ENCODE data around the gene INTS15.

Gene INTS15

GRCh38 chr7:6642861-6643640, 53.2 kb downstream of the INTS15 start:
- DNase-seq (ENCODE audit: low read depth): no peak

DNA sequence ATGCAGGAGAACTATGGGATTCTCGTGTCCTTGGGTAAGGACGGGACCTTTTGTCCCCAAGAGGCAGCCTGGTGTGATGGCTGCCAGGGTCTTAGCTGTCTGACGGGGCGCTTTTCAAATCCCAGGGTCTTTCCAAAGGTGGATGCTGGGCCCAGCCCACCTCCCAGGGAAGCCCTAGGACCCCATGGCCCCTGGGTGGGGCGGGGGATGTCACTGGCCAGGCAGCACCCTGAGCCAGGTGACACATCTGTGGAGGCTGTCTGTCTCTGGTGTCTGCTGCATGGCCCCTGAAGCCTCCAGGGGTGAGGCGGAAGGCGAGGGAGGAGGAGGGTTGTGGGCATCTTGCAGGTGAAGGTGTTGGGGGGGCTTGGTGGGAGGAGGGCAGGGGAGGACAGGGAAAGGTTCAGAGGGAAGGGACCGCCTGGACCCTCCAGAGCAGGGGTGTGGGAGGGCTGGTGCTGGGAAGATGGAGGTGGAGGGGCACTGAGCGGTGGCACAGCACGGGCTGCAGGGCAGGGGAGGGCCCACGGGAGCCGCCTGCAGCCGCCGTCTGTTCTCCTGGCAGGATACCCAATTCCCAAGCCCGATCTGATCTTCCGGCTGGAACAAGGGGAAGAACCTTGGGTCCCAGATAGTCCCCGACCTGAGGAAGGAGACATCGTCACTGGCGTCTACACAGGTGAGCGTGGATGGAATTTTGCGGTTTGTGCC, 54.2 kb downstream of the INTS15 start:
- no peak for DNase-seq (ENCODE audit: low read depth)

GRCh38 chr7:6644728-6645127, 54.9 kb downstream of the INTS15 start:
- no peak for DNase-seq (ENCODE audit: low read depth)

DNA sequence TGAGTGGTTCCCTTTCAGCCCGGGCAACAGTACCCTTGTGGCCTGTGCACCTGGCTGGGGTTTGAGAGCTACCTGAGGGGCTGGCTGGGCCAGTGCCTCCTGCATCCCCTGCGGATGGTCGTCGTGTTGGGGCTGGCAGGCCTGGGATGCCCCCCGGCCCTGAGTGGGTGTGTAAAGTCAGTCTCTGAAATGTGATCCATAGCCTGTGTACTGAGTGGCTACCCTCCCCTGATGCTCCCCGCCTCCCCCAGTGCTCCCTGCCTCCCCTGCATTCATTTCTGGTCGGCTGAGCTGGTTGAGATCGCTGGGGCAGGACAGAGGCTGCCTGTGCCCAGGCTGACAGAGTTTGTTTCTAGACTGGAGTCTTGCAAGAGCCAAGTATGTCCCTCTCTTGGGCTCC, 56.6 kb downstream of the INTS15 start:
- no peak for DNase-seq (ENCODE audit: low read depth)

DNA sequence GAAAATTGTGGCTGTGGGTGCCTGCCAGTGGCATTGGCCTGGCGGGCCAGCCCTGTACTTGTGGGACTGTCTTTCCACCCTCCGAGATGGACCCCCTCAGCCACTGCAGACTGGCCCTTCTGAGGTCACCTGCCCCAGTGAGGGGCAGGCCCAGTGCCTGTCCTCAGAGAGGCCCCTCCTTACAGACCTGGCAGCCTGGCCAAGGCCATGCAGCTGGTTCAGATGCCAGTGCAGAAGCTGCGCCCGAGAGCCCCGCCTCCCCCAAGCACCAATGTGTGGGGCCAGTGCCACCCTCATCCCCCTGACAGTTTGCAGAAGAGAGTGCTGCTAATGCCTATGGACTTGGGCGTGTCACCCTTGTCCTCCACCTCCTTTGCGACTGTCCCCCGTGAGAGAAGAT, 57.3 kb downstream of the INTS15 start:
- DNase-seq (ENCODE audit: low read depth): no peak

DNA sequence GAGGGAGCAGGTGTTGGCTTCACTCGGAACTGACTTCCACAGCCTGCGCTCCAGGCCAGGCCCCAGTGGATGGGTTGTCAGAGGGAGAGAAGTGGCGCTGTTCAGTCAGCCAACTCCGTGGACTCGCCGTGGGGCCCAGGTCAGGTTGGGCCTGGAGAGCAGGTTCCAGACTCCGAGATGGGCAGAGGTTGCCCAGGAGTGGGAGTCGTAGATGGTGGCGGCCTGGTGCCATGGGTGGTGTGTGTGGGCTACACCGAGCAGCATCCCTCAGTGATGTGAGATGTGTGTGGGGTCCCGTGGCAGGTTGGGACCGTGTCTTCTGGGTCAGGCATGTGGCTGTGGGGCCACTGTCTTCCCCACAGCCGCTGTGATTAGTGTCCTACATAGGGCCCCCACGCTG, 57.7 kb downstream of the INTS15 start:
- DNase-seq (ENCODE audit: low read depth): no peak

DNA sequence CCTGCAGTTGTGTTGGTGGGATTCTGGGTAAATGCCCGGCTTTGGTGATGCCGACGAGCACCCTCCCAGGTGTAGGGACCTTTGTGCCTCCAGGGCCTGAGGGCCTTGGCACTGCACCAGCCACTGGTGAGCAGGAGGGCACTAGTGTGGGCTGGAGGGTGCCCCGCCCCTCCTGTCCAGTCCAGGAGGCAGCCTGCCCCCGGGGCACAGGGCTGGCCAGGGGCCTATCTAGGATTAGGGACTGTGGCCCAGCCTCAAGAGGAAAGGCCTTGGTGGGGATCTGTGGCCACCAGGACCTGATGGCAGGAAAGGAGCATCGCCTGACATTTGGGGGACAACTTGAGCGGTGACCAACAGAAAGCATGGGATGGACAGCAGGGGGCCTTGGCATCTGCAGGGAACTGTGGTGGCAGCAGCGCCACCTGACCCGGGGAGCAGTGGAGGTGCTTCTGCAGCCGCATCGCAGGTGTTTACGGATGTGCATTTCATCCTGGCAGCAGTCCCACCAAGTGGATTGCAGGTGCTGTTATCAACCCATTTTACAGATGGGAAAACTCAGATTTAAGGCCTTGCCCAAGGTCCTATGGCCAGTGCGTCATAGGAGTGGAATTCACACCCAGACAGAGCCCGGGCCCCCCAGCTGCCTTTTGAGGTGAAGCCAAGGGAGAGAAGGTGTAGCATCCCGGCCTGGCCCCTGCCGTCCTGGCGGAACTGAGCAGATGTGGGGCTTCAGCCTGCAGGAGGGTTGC, 58.4 kb downstream of the INTS15 start:
- no peak for DNase-seq (ENCODE audit: low read depth)

DNA sequence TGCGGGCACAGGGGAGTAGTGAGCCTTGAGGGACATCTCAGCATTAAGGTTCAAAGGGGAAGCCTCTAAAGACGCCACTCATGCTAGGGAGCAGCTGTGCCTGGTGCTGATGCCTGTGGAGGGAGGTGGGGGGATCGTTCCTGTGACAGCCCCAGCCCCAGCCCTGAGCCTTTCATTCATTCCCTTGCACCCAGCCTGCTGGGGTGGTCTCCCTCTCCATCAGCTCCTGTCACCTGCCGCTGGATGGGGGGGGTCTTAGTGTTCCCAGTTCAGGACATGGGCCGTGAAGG, 58.9 kb downstream of the INTS15 start:
- no peak for DNase-seq (ENCODE audit: low read depth)

DNA sequence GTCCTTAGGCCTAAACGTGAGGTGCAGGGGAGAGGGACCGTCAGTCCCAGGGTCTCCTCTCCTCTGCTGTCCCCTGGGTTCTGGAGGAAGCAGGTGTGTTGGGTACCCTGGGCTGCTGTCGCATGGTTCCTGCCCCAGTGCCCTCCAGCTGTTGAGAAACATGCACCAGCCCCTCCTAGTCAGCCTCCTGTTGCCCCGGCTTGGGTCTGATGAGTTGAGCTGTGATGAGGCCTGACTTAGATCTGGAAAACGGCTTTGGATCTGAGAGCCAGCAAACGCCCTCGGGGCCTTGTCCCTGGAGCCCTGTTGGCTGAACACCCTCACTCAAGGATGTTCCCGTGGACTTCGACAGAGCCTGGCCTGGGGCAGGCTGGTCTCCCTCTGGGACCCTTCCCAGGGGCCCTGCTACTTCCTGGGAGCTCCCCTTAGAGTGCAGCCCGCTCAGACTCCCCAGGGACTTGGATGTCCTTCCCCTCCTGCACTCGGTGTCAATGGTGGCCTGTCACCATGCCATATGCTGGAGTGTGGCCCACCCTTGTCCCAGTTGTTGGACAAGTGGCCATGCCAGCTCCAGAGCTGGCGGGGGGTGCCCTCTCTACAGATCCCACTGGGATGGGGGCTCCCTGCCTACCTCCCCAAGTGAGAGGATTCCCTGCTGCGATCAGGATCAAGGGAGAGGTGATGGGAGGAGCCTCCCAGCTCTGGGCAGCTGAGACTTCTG, 59.6 kb downstream of the INTS15 start:
- no peak for DNase-seq (ENCODE audit: low read depth)

DNA sequence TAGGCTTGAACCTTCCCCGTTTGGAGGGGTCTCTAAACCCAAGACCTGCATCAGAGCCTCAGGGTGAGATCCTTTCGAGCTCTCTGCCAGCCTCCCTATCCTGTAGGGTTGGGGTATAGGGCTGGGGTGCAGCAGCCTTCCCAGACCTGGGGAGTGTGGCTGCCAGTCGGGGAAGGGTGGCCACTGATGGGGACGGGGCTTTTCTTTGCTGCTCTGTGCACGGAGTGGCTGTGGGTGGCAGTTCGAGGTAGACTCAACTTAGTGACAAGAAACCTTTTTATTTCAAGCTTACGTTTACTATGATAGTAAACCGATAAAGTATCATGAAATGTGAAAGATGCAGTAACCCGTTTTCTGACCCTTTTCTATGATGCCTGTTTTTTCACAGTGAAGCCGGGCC, 60.3 kb downstream of the INTS15 start:
- no peak for DNase-seq (ENCODE audit: low read depth)

- DNase-seq (ENCODE audit: low read depth): no peak
These were observed 60.7 kb downstream of the INTS15 start for GRCh38 chr7:6650521-6651011.

DNA sequence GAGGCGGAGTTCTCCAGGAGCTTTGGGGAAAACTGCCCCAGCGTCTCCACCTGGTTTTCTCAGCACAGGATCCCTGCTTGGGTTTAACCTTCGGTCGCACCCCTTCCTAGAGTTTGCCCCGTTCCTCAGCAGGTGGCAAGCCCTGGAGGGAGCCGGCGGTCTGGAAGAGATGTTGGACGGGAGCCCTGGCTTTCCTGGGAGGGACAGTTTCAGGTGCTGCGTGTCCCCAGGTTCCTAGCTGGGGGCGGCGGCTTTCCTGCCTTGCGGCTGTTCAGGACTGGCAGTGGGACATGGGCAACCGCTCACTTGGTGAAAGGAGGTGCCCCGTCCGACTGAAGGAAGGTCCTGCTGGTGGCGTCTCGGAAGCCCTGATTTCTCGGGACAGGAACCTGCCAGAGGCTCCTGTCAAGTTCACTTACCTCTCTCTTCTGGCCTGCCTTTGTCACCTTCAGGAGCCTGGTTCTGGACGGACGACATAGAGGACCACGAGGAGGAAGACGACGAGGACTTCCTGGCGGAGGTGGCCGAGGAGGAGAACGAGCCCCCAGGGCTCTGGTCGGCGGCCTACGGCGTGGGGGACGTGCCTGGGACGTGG, 62.1 kb downstream of the INTS15 start:
- DNase-seq (ENCODE audit: low read depth): no peak

DNA sequence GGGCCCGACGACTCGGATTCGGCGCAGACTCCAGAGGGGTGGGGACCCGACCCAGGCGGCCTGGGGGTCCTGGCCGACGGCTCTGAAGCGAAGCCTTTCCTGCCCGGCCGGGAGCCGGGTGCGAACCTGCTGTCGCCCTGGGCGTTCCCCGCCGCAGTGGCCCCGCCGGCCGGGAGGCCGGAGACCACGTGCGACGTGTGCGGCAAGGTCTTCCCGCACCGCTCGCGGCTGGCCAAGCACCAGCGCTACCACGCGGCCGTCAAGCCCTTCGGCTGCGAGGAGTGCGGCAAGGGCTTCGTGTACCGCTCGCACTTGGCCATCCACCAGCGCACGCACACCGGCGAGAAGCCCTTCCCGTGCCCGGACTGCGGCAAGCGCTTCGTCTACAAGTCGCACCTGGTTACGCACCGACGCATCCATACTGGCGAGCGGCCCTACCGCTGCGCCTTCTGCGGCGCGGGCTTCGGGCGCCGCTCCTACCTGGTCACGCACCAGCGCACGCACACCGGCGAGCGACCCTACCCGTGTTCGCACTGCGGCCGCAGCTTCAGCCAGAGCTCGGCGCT, 62.7 kb downstream of the INTS15 start:
- no peak for DNase-seq (ENCODE audit: low read depth)

DNA sequence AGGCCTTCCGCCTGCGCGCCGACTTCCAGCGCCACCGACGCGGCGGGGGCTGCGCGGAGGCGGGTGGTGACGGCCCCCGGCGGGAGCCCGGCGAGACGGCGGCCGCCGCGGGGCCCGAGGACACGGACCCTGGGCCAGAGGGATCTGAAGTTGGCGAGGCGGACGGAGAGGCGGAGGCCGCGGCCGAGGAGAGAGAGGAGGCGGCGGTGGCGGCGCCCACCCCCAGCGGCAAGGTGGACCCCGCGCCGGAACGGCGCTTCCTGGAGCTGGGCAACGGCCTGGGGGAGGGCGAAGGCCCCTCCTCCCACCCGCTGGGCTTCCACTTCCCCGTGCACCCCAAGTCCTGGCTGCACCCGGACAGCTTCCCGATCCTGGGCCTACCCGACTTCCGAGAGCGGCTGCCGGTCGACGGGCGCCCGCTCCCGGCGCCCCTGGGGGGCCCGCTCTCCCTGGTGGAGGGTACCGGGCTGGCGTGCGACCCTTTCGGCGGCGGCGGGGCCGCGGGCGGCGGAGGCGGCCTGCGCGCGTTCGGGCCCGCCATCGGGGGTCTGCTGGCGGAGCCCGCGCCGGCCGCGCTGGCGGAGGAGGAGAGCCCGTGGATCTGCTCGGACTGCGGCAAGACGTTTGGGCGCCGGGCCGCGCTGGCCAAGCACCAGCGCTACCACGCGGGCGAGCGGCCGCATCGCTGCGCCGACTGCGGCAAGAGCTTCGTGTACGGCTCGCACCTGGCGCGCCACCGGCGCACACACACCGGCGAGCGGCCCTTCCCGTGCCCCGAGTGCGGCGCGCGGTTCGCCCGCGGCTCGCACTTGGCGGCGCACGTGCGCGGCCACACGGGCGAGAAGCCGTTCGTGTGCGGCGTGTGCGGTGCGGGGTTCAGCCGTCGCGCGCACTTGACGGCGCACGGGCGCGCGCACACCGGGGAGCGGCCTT, 63.5 kb downstream of the INTS15 start:
- DNase-seq (ENCODE audit: low read depth): no peak

- no peak for DNase-seq (ENCODE audit: low read depth)
These were observed 64.5 kb downstream of the INTS15 start for GRCh38 chr7:6654113-6654841.

GRCh38 chr7:6654842-6655610, 65.2 kb downstream of the INTS15 start:
- DNase-seq (ENCODE audit: low read depth): no peak

- no peak for DNase-seq (ENCODE audit: low read depth)
These were observed 66.0 kb downstream of the INTS15 start for GRCh38 chr7:6655636-6656385.

DNA sequence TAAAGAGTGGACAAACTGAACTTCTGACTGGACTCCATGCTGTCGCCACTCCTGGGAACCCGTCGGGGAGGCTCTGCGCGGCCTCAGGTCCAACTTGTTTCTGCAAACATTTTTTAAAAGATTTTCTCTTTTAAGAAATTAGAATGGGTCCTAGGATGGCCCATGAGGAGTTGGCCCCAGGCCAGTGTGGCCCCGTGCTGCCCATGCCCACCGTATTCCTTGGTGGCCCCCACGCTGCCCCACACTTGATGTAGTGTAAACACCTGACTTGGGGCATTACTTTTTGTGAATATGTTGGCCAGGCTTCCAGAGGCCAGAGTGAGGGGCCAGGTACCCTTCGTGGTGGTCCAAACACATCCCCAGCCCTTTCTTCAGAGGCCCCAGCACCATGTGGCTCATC, 66.6 kb downstream of the INTS15 start:
- DNase-seq (ENCODE audit: low read depth): no peak
